Mucosa of descending colon (tissue), 3 donors: ENCODE results near the gene FBP1. TPM values are rescaled to one million over a fixed set of nuclear protein-coding genes. Genes with fewer than 3 reads are reported as not detected.

Experiments
- ATAC-seq: fragments of 200-7000 bp; cut with Tn5 transposase; one replicate; pipeline ENCODE4 v1.9.1; 2020; ENCODE audit warnings: mild to moderate bottlenecking, moderate library complexity
- DNase-seq, 3 donors: peaks; one replicate each; pipeline ENCODE4 v3.0.0-alpha.2; 2020
- H3K36me3 ChIP-seq: fragments of 200-600 bp; one replicate; pipeline ENCODE4 v1.8.0; 2021; ENCODE audit warnings: low read depth, mild to moderate bottlenecking
- H3K4me1 ChIP-seq: fragments of 200-600 bp; one replicate; pipeline ENCODE4 v1.8.0; 2021; ENCODE audit warnings: low read depth, mild to moderate bottlenecking
- H3K4me3 ChIP-seq: fragments of 200-600 bp; one replicate; pipeline ENCODE4 v1.8.0; 2021; ENCODE audit warnings: mild to moderate bottlenecking
- H3K9me3 ChIP-seq: fragments of 200-600 bp; one replicate; pipeline ENCODE4 v1.8.0; 2021; ENCODE audit warnings: mild to moderate bottlenecking
- CTCF ChIP-seq: fragments of 200-600 bp; IDR thresholded peaks from one replicate; pipeline ENCODE4 v1.8.0; 2022; ENCODE audit warnings: antibody characterized with exemption, mild to moderate bottlenecking
- intact Hi-C, 2 donors: fragments of 100-400 bp; cut with DNase I in 1 of 2; cut with micrococcal nuclease in 1 of 2; formaldehyde crosslinking; loops; one replicate each; pipeline versions ENCODE4 v1.11.0 to v1.11.1; 2022; cut with DNase I, micrococcal nuclease
- long read RNA-seq, 2 donors: library from polyadenylated mRNA; unstranded; transcript quantifications; one replicate each; pipeline ENCODE4 v2.0.0, GENCODE V29; 2019 to 2021
- total RNA-seq, 3 donors: library from RNA; stranded (reverse); fragmentation: NEBNext Ultra II Directional in 2 of 3; extraction: Animal tissue kit (Norgen Biotek cat#: 25700) in 2 of 3; gene quantifications; one replicate each; pipeline versions ENCODE4 v1.2.1 to v1.2.4, GENCODE V29; 2021 to 2023
- donor health status: DM: no; HTN: no; CAD: no; lungs with moderate emphysema.
- donor health status: DM: no; HTN: no; CAD: no.
- donor health status: DM: no; HTN: yes; CAD: no.

The FBP1 gene
- 10 to 100 TPM; 17.6 to 52.4 (median 48.6) TPM for total RNA-seq
- long read RNA-seq, donor 1, transcript FBP1-201 (7 exons, 1,462 nt), result major isoform, 17 of 20 reads
- long read RNA-seq, donor 1, partial matches to known transcripts, result 1 of 20 reads
- long read RNA-seq, donor 1, other reads (novel, unspliced or antisense), result 1 of 20 reads
- long read RNA-seq, donor 2, transcript FBP1-201 (7 exons, 1,462 nt), result major isoform, 32 of 50 reads
- long read RNA-seq, donor 2, partial matches to known transcripts, result 7 of 50 reads
- long read RNA-seq, donor 2, other reads (novel, unspliced or antisense), result 7 of 50 reads

GRCh38 chr9:94639061-94639998, at the start of gene FBP1:
Gene FBP1 (minus strand): TSS chr9:94639518. CDS start chr9:94639310, 208 bp downstream.
- Histone ChIP-seq H3K4me3 (peak within 1 kb of the TSS; percentile 23), H3K9me3 (no peaks in the 10 kb centered on the region), H3K36me3 (no peaks in the 10 kb centered on the region), H3K4me1 (peaks cover 15% of the 10 kb centered on the region)
- TF ChIP-seq CTCF, result no peak
- intact Hi-C loops, result no loop called here
- ATAC-seq (peak; percentile 81), DNase-seq (peak; percentile 77 to 83 (median 83))

GRCh38 chr9:94687451-94687850, 48.1 kb upstream of the FBP1 start:
- Histone ChIP-seq H3K9me3 (no peaks in the 10 kb centered on the region), H3K36me3 (no peaks in the 10 kb centered on the region), H3K4me1 (no peaks in the 10 kb centered on the region), H3K4me3 (no peak overlapping the region)
- intact Hi-C loops, result no loop called here
- no peak for TF ChIP-seq CTCF
- ATAC-seq (no peak), DNase-seq (no peak)

- ATAC-seq, result no peak
- H3K4me3 ChIP-seq, result no peak overlapping the region
- no peaks in the 10 kb centered on the region for H3K9me3 ChIP-seq
- no peaks in the 10 kb centered on the region for H3K4me1 ChIP-seq
- intact Hi-C loops, result no loop called here
- TF ChIP-seq CTCF, result no peak
- no peaks in the 10 kb centered on the region for H3K36me3 ChIP-seq
- DNase-seq, result no peak
These were observed 46.0 kb upstream of the FBP1 start for GRCh38 chr9:94685359-94685758.

- DNase-seq, result peak; percentile 61 to 81 (median 61)
- H3K36me3 ChIP-seq, result no peaks in the 10 kb centered on the region
- H3K4me1 ChIP-seq, result no peaks in the 10 kb centered on the region
- no peaks in the 10 kb centered on the region for H3K9me3 ChIP-seq
- peak; percentile 90 for ATAC-seq
- TF ChIP-seq CTCF, result peak; percentile 48
- intact Hi-C loops, result no loop called here
- no peak overlapping the region for H3K4me3 ChIP-seq
These were observed 42.2 kb upstream of the FBP1 start for GRCh38 chr9:94681508-94681907.

- H3K4me3 ChIP-seq, result no peak overlapping the region
- no peaks in the 10 kb centered on the region for H3K36me3 ChIP-seq
- no peaks in the 10 kb centered on the region for H3K4me1 ChIP-seq
- ATAC-seq (no peak), DNase-seq (no peak)
- intact Hi-C loops, result no loop called here
- no peaks in the 10 kb centered on the region for H3K9me3 ChIP-seq
- TF ChIP-seq CTCF, result no peak
These were observed 41.3 kb upstream of the FBP1 start for GRCh38 chr9:94680621-94681020.
